Left lung (tissue), 10 donors: Measurements from ENCODE around the gene GRIK5. TPM values are rescaled to one million over a fixed set of nuclear protein-coding genes. Genes with fewer than 3 reads are reported as not detected.
A peak's percentile ranks its signal among the peaks of the same experiment; 100 is the strongest.
"Not testable (repeated sequence)": the region's sequence is repeated elsewhere in the genome, so short reads cannot be mapped to it uniquely, and the experiment has no call there.

ENCODE experiments used
- ATAC-seq: fragments of 200-7000 bp; cut with Tn5 transposase; one replicate; pipeline ENCODE4 v1.9.1; 2020; ENCODE audit warnings: moderate library complexity
- DNase-seq, 4 donors: peaks; one replicate each; pipeline ENCODE4 v3.0.0-alpha.2; 2013 to 2020
- H3K27ac ChIP-seq, 2 donors: fragments of 200-600 bp; sonication (generic) in 1 of 2; one replicate each; pipeline versions ENCODE4 v1.5.0 to v1.8.0; 2020 to 2021
- H3K27me3 ChIP-seq, 2 donors: fragments of 200-600 bp; sonication (generic) in 1 of 2; one replicate each; pipeline versions ENCODE4 v1.5.0 to v1.8.0; 2020 to 2021
- H3K36me3 ChIP-seq, 2 donors: fragments of 200-600 bp; sonication (generic) in 1 of 2; one replicate each; pipeline versions ENCODE4 v1.5.0 to v1.8.0; 2020 to 2021
- H3K4me1 ChIP-seq, 2 donors: fragments of 200-600 bp; one replicate each; pipeline ENCODE4 v1.8.0; 2021
- H3K4me3 ChIP-seq, 2 donors: fragments of 200-600 bp; sonication (generic) in 1 of 2; one replicate each; pipeline versions ENCODE4 v1.5.0 to v1.8.0; 2020 to 2021; ENCODE audit warnings: mild to moderate bottlenecking in 1 of 2
- H3K9me3 ChIP-seq, 2 donors: fragments of 200-600 bp; sonication (generic) in 1 of 2; one replicate each; pipeline versions ENCODE4 v1.5.0 to v1.8.0; 2020 to 2021
- intact Hi-C, 2 donors: fragments of 100-400 bp; cut with DNase I; formaldehyde crosslinking; loops; one replicate each; pipeline versions ENCODE4 v1.11.2 to v1.14.2; 2022
- polyA plus RNA-seq, 6 donors: library from polyadenylated mRNA; unstranded; fragments of 120-200 nt; gene quantifications; one replicate each; pipeline ENCODE4 v1.2.1, GENCODE V29; 2013; ENCODE audit not compliant: insufficient read length in 6 of 6
- total RNA-seq, 2 donors: library from RNA; stranded (reverse); fragmentation: NEBNext Ultra II Directional; extraction: Animal tissue kit (Norgen Biotek cat#: 25700); gene quantifications; one replicate each; pipeline ENCODE4 v1.2.1, GENCODE V29; 2021
- TF ChIP-seq, protein P1 (sequence below), 2 donors: fragments of 200-600 bp; sonication (generic) in 1 of 2; IDR thresholded peaks; one replicate each; pipeline versions ENCODE4 v1.5.0 to v1.8.0; 2021; ENCODE audit warnings: antibody characterized with exemption in 2 of 2
- donor health status: DM: no; HTN: yes; CAD: no.
- donor health status: DM: no; HTN: no; CAD: no.

The GRIK5 gene
- total and polyA plus RNA-seq, 8 donors = 0.29 to 11.6 (median 4.6) TPM

DNA sequence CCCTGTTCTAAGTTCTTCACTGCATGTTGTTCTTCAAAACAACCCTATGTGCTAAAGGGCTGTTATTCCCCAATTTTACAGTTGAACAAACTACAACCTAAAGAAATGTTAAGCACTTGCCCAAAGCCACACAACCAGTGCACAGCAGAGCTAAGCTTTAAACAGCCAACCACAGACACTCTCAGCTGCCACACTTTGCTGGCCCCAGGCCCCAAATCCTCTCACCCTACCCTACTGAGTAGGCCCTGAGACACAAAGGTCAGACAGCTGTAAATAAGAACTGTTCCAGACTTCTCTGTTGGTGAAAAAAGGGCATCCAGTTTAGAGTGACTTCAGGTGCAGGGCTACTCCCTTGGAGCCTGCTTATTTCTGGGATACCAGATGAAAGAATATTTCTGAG is 30.0 kb downstream of the GRIK5 start:
- ATAC-seq = no peak

DNA sequence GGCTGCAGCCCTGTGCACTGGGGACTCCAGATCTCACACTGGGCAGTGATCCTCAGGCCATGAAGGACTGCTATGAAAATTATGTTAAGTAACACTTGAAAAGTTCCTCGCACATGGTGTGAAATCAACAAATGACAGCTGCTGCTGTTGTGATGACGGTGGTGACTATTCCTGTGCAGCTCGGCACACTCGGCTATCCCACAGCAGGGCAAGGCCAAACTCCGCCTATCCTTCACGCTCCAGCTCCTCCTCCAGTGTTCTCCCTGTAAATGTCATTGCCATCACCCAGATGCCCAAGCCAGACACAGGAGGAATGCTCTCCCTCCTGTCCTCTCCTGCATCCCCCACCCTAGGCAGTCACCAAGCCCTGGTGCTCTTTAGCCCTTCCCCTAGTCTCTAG is 31.3 kb downstream of the GRIK5 start:
- TF ChIP-seq, protein P1, sequence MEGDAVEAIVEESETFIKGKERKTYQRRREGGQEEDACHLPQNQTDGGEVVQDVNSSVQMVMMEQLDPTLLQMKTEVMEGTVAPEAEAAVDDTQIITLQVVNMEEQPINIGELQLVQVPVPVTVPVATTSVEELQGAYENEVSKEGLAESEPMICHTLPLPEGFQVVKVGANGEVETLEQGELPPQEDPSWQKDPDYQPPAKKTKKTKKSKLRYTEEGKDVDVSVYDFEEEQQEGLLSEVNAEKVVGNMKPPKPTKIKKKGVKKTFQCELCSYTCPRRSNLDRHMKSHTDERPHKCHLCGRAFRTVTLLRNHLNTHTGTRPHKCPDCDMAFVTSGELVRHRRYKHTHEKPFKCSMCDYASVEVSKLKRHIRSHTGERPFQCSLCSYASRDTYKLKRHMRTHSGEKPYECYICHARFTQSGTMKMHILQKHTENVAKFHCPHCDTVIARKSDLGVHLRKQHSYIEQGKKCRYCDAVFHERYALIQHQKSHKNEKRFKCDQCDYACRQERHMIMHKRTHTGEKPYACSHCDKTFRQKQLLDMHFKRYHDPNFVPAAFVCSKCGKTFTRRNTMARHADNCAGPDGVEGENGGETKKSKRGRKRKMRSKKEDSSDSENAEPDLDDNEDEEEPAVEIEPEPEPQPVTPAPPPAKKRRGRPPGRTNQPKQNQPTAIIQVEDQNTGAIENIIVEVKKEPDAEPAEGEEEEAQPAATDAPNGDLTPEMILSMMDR (IDR thresholded peaks at IDR 0.05) = no peak
- H3K9me3 ChIP-seq = no peaks in the 10 kb centered on the region
- DNase-seq = peak in 1 of 4 donors; percentile 4
- intact Hi-C loops = no loop called here
- H3K27ac ChIP-seq = no peak overlapping the region
- no peaks in the 10 kb centered on the region for H3K4me1 ChIP-seq
- H3K27me3 ChIP-seq = peaks cover 0 to 18% of the 10 kb centered on the region in 2 donors
- no peaks in the 10 kb centered on the region for H3K36me3 ChIP-seq
- no peak for ATAC-seq
- no peak overlapping the region for H3K4me3 ChIP-seq

More for the DNA sequence above, 30.0 kb downstream of the GRIK5 start:
- no peaks in the 10 kb centered on the region for H3K9me3 ChIP-seq
- H3K27ac ChIP-seq = no peak overlapping the region
- no peak overlapping the region for H3K4me3 ChIP-seq
- H3K4me1 ChIP-seq = no peaks in the 10 kb centered on the region
- peaks cover 0 to 15% of the 10 kb centered on the region in 2 donors for H3K27me3 ChIP-seq
- DNase-seq = peak in 1 of 4 donors; percentile 7
- intact Hi-C loops = no loop called here
- TF ChIP-seq, protein P1 (IDR thresholded peaks at IDR 0.05) = no peak
- H3K36me3 ChIP-seq = no peaks in the 10 kb centered on the region

DNA sequence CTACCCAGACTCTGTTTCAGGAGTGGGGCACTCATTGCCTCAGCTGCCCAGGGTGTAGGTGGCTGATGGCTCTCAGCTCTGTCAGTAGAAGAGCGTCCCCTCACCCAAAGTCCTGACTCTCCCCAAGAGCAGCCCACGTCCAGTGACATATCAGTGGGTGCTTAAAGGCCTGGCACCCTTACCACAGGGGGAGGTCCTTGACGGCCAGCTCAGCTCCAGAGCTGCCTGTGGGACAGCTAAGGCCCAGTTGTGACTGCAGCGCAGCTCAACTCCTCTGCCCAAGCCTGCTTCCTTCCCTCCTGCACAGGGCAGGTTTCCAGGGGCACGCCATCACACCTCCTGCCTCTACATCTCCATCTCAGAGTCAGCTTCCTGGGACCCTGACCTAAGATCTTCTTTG is 32.4 kb downstream of the GRIK5 start:
- TF ChIP-seq, protein P1 (IDR thresholded peaks at IDR 0.05) = no peak

DNA sequence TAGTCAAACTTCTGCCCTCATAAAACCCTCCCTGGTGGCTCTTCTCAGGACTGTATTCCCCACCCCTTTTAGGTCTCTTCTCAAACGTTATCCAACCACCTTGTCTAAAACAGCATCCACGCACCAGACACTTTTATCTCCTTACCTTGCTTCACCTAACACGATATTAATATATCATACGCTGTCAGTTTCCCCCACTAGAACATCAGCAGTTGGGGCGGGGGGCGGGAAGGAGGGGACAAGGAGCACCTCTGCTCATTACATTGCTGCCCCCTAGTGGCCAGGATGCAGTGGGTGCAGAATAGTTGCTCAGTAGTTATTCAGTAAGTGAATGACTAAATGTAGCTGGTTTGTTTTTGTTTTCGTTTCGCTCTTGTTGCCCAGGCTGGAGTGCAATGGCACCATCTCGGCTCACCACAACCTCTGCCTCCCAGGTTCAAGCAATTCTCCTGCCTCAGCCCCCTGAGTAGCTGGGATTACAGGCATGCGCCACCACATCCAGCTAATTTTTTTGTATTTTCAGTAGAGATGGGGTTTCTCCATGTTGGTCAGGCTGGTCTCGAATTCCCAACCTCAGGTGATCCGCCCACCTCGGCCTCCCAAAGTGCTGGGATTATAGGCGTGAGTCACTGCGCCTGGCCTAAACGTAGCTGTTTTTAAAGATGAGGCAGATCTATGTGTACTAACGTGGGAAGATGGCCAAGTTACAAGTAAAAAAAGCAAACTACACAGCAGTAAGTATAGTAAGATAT is 35.2 kb downstream of the GRIK5 start:
- H3K27ac ChIP-seq, H3K27me3 ChIP-seq, intact Hi-C loops, H3K4me1 ChIP-seq, H3K4me3 ChIP-seq, H3K36me3 ChIP-seq, H3K9me3 ChIP-seq: not testable (repeated sequence)
- TF ChIP-seq, protein P1 (IDR thresholded peaks at IDR 0.05) = peak; percentile 81 to 87
- ATAC-seq (peak; percentile 87), DNase-seq (peak; percentile 44 to 72 (median 54))

More for the DNA sequence above, 32.4 kb downstream of the GRIK5 start:
- DNase-seq = no peak
- no peaks in the 10 kb centered on the region for H3K4me1 ChIP-seq
- H3K36me3 ChIP-seq = no peaks in the 10 kb centered on the region
- no peak for ATAC-seq
- intact Hi-C loops = no loop called here
- no peak overlapping the region for H3K27ac ChIP-seq
- H3K27me3 ChIP-seq = peaks cover 0 to 22% of the 10 kb centered on the region in 2 donors
- H3K9me3 ChIP-seq = no peaks in the 10 kb centered on the region
- H3K4me3 ChIP-seq = no peak overlapping the region

DNA sequence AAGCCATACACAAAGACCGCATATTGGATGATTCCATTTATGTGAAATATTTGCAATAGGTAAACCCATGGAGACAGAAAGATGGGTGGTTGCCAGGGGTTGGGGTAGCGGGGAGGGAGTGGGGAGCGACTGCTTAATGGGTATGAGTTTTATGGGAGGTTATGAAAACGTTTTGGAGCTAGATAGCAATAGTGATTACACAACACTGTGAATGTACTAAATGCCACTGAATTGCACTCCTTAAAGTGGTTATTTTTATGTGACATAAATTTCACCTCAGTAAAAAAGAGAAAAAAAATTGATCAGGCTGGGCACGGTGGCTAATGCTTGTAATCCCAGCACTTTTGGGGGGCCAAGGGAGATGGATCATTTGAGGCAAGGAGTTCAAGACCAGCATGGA is 36.6 kb downstream of the GRIK5 start:
- H3K27ac ChIP-seq = no peak overlapping the region
- no peaks in the 10 kb centered on the region for H3K9me3 ChIP-seq
- DNase-seq (peak in 1 of 4 donors; percentile 6), ATAC-seq (no peak)
- TF ChIP-seq, protein P1 (IDR thresholded peaks at IDR 0.05) = no peak
- no peaks in the 10 kb centered on the region for H3K36me3 ChIP-seq
- intact Hi-C loops = no loop called here
- peaks cover 0 to 6% of the 10 kb centered on the region in 2 donors for H3K27me3 ChIP-seq
- H3K4me1 ChIP-seq = peaks cover 0 to 5% of the 10 kb centered on the region in 2 donors
- H3K4me3 ChIP-seq = no peak overlapping the region
